Vagina (tissue), 2 donors: Measurements from ENCODE around the gene FXYD6. TPM values are rescaled to one million over a fixed set of nuclear protein-coding genes. Genes with fewer than 3 reads are reported as not detected.
"Not testable (repeated sequence)": the region's sequence is repeated elsewhere in the genome, so short reads cannot be mapped to it uniquely, and the experiment has no call there.

Source experiments
- DNase-seq, 2 donors: peaks; one replicate each; pipeline ENCODE4 v3.0.0-alpha.2; 2017; ENCODE audit errors: extremely low spot score in 2 of 2
- H3K27ac ChIP-seq: fragments of 200-600 bp; sonication (generic); one replicate; pipeline ENCODE4 v1.5.1; 2019
- H3K27me3 ChIP-seq: fragments of 200-600 bp; sonication (generic); one replicate; pipeline ENCODE4 v1.5.1; 2019
- H3K36me3 ChIP-seq, 2 donors: fragments of 200-600 bp; sonication (generic); one replicate each; pipeline ENCODE4 v1.5.1; 2017 to 2019
- H3K4me1 ChIP-seq: fragments of 200-600 bp; sonication (generic); one replicate; pipeline ENCODE4 v1.5.1; 2019
- H3K4me3 ChIP-seq, 2 donors: fragments of 200-600 bp; sonication (generic); 1 replicate in 1 of 2; 2 replicates in 1 of 2; pipeline ENCODE4 v1.5.1; 2016 to 2019
- H3K9me3 ChIP-seq: fragments of 200-600 bp; sonication (generic); one replicate; pipeline ENCODE4 v1.5.1; 2019
- CTCF ChIP-seq, 3 experiments: fragments of 450-650 bp in 2 of 3; fragments of 200-600 bp in 1 of 3; sonication (generic) in 1 of 3; IDR thresholded peaks; one replicate each; pipeline ENCODE4 v1.5.1; 2017 to 2019; ENCODE audit warnings: antibody characterized with exemption in 3 of 3, mild to moderate bottlenecking in 2 of 3, moderate library complexity in 2 of 3
- POLR2A ChIP-seq, 2 donors: fragments of 450-650 bp; IDR thresholded peaks; one replicate each; pipeline ENCODE4 v1.6.1; 2017; ENCODE audit warnings: antibody characterized with exemption in 2 of 2, mild to moderate bottlenecking in 2 of 2, moderate library complexity in 2 of 2
- POLR2AphosphoS5 ChIP-seq, 2 donors: sonication (generic); formaldehyde crosslinking; IDR thresholded peaks; one replicate each; pipeline ENCODE4 v1.9.0; 2017; ENCODE audit warnings: antibody characterized with exemption in 2 of 2, mild to moderate bottlenecking in 2 of 2, low read depth in 1 of 2; ENCODE audit not compliant: insufficient read depth in 1 of 2
- intact Hi-C: fragments of 100-400 bp; cut with DNase I; formaldehyde crosslinking; loops from one replicate; pipeline ENCODE4 v1.15.1; 2023
- total RNA-seq: library from RNA; depleted of rRNA; stranded (reverse); fragments of >200 nt; gene quantifications from one replicate; pipeline ENCODE4 v1.2.3, GENCODE V29; 2016

FXYD6 gene
- total RNA-seq, 1 donor from 2014 or later = 75.4 TPM

GRCh38 chr11:117868815-117869561, 7.5 kb downstream of the FXYD6 start:
- Histone ChIP-seq H3K36me3 (no peaks in the 10 kb centered on the region), H3K4me3 (no peak overlapping the region), H3K9me3 (no peaks in the 10 kb centered on the region), H3K27ac (peak overlapping the region; percentile 13), H3K27me3 (no peaks in the 10 kb centered on the region), H3K4me1 (peaks cover 35% of the 10 kb centered on the region)
- intact Hi-C loops = no loop called here
- DNase-seq = peak in 1 of 2 donors; percentile 77
- TF ChIP-seq POLR2A (IDR thresholded peaks at IDR 0.05) (no peak), CTCF (IDR thresholded peaks at IDR 0.05) (no peak), POLR2AphosphoS5 (IDR thresholded peaks at IDR 0.05; ENCODE audit: insufficient read depth in 1 of 2, low read depth in 1 of 2) (no peak)

GRCh38 chr11:117868088-117868487, 8.4 kb downstream of the FXYD6 start:
- peaks cover 26% of the 10 kb centered on the region for H3K4me1 ChIP-seq
- H3K9me3 ChIP-seq = no peaks in the 10 kb centered on the region
- H3K36me3 ChIP-seq = no peaks in the 10 kb centered on the region
- H3K27me3 ChIP-seq = no peaks in the 10 kb centered on the region
- no peak overlapping the region for H3K27ac ChIP-seq
- DNase-seq = no peak
- no peak for TF ChIP-seq POLR2A (IDR thresholded peaks at IDR 0.05)
- TF ChIP-seq POLR2AphosphoS5 (IDR thresholded peaks at IDR 0.05; ENCODE audit: insufficient read depth in 1 of 2, low read depth in 1 of 2) = no peak
- no peak for TF ChIP-seq CTCF (IDR thresholded peaks at IDR 0.05)
- intact Hi-C loops = no loop called here
- H3K4me3 ChIP-seq = no peak overlapping the region

GRCh38 chr11:117866526-117866925, 9.9 kb downstream of the FXYD6 start:
- Histone ChIP-seq H3K9me3 (no peaks in the 10 kb centered on the region), H3K4me1 (peaks cover 25% of the 10 kb centered on the region), H3K4me3 (no peak overlapping the region), H3K36me3 (no peaks in the 10 kb centered on the region), H3K27me3 (no peaks in the 10 kb centered on the region), H3K27ac (no peak overlapping the region)
- intact Hi-C loops = no loop called here
- TF ChIP-seq POLR2A (IDR thresholded peaks at IDR 0.05) (no peak), CTCF (IDR thresholded peaks at IDR 0.05) (no peak), POLR2AphosphoS5 (IDR thresholded peaks at IDR 0.05; ENCODE audit: insufficient read depth in 1 of 2, low read depth in 1 of 2) (no peak)
- peak in 1 of 2 donors; percentile 93 for DNase-seq

GRCh38 chr11:117865546-117865945, 10.9 kb downstream of the FXYD6 start:
- H3K4me3 ChIP-seq, H3K27me3 ChIP-seq, intact Hi-C loops, H3K9me3 ChIP-seq, H3K27ac ChIP-seq, H3K36me3 ChIP-seq: not testable (repeated sequence)
- DNase-seq = peak in 1 of 2 donors; percentile 22
- H3K4me1 ChIP-seq = peaks cover 28% of the 10 kb centered on the region

GRCh38 chr11:117863383-117863782, 13.1 kb downstream of the FXYD6 start:
- Histone ChIP-seq H3K36me3 (no peaks in the 10 kb centered on the region), H3K9me3 (no peaks in the 10 kb centered on the region), H3K27me3 (no peaks in the 10 kb centered on the region), H3K4me3 (no peak overlapping the region), H3K27ac (no peak overlapping the region), H3K4me1 (peaks cover 18% of the 10 kb centered on the region)
- no peak for DNase-seq
- TF ChIP-seq CTCF (IDR thresholded peaks at IDR 0.05) (no peak), POLR2A (IDR thresholded peaks at IDR 0.05) (no peak), POLR2AphosphoS5 (IDR thresholded peaks at IDR 0.05; ENCODE audit: insufficient read depth in 1 of 2, low read depth in 1 of 2) (no peak)
- intact Hi-C loops = no loop called here
